ENCODE results near the gene CDH15. TPM values are rescaled to one million over a fixed set of nuclear protein-coding genes. Genes with fewer than 3 reads are reported as not detected.

Gene CDH15
- polyA plus RNA-seq, 1 donor from 2014 or later: not detected

- Histone ChIP-seq H3K9ac (ENCODE audit: low read length) (no peak overlapping the region), H3K27ac (ENCODE audit: low read length) (no peak overlapping the region), H2AFZ (ENCODE audit: low read depth, low read length) (no peak overlapping the region), H3K4me2 (ENCODE audit: low read length) (no peak overlapping the region), H3K36me3 (ENCODE audit: insufficient read depth, low read length) (peaks cover 3% of the 10 kb centered on the region), H3K79me2 (replicated peaks; ENCODE audit: insufficient read depth, low read length) (peaks cover 9% of the 10 kb centered on the region), H3K9me3 (ENCODE audit: low read length) (no peaks in the 10 kb centered on the region), H4K20me1 (ENCODE audit: insufficient read depth) (no peaks in the 10 kb centered on the region), H3K4me3 (ENCODE audit: low read length) (no peak overlapping the region), H3F3A (ENCODE audit: insufficient read depth, low read length, poor library complexity, severe bottlenecking) (peaks cover 4% of the 10 kb centered on the region), H3K9me2 (ENCODE audit: insufficient read depth, low read length) (no peaks in the 10 kb centered on the region), H3K27me3 (ENCODE audit: insufficient read depth, low read depth, low read length) (no peaks in the 10 kb centered on the region)
- TF ChIP-seq TAF1 (IDR thresholded peaks at IDR 0.05; ENCODE audit: low read depth) (no peak), POLR2AphosphoS5 (IDR thresholded peaks at IDR 0.05) (no peak), EZH2 (IDR thresholded peaks at IDR 0.05; ENCODE audit: borderline replicate concordance, insufficient read depth, low read length, poor library complexity, severe bottlenecking) (no peak), MXI1 (conservative IDR thresholded peaks at IDR 0.05; ENCODE audit: poor library complexity, severe bottlenecking) (no peak)
Observed at GRCh38 chr16:89219365-89219764, 47.8 kb downstream of the CDH15 start.

GRCh38 chr16:89221604-89222003, 50.1 kb downstream of the CDH15 start:
- H3K27me3 ChIP-seq (ENCODE audit: insufficient read depth, low read depth, low read length): no peaks in the 10 kb centered on the region
- no peaks in the 10 kb centered on the region for H3K9me3 ChIP-seq (ENCODE audit: low read length)
- no peak for TF ChIP-seq REST (IDR thresholded peaks at IDR 0.05; ENCODE audit: borderline replicate concordance)
- no peak for TF ChIP-seq MXI1 (conservative IDR thresholded peaks at IDR 0.05; ENCODE audit: poor library complexity, severe bottlenecking)
- no peak for TF ChIP-seq EZH2 (IDR thresholded peaks at IDR 0.05; ENCODE audit: borderline replicate concordance, insufficient read depth, low read length, poor library complexity, severe bottlenecking)
- no peak for TF ChIP-seq SMC3 (conservative IDR thresholded peaks at IDR 0.05; ENCODE audit: poor library complexity)
- TF ChIP-seq RAD21 (conservative IDR thresholded peaks at IDR 0.05): no peak
- no peak for TF ChIP-seq CTCF (IDR thresholded peaks at IDR 0.05; ENCODE audit: poor library complexity, severe bottlenecking)
- TF ChIP-seq POLR2AphosphoS5 (IDR thresholded peaks at IDR 0.05): no peak
- no peak for TF ChIP-seq TAF1 (IDR thresholded peaks at IDR 0.05; ENCODE audit: low read depth)
- H4K20me1 ChIP-seq (ENCODE audit: insufficient read depth): no peaks in the 10 kb centered on the region
- H3K4me3 ChIP-seq (ENCODE audit: low read length): no peak overlapping the region
- H3K9ac ChIP-seq (ENCODE audit: low read length): no peak overlapping the region
- peaks cover 4% of the 10 kb centered on the region for H3F3A ChIP-seq (ENCODE audit: insufficient read depth, low read length, poor library complexity, severe bottlenecking)
- peaks cover 9% of the 10 kb centered on the region for H3K79me2 ChIP-seq (replicated peaks; ENCODE audit: insufficient read depth, low read length)
- no peak overlapping the region for H3K4me2 ChIP-seq (ENCODE audit: low read length)
- H3K27ac ChIP-seq (ENCODE audit: low read length): no peak overlapping the region
- peaks cover 3% of the 10 kb centered on the region for H3K36me3 ChIP-seq (ENCODE audit: insufficient read depth, low read length)
- H3K9me2 ChIP-seq (ENCODE audit: insufficient read depth, low read length): no peaks in the 10 kb centered on the region
- no peak overlapping the region for H2AFZ ChIP-seq (ENCODE audit: low read depth, low read length)

- Histone ChIP-seq H3K27me3 (ENCODE audit: insufficient read depth, low read depth, low read length) (no peaks in the 10 kb centered on the region), H3K9me2 (ENCODE audit: insufficient read depth, low read length) (no peaks in the 10 kb centered on the region), H3K27ac (ENCODE audit: low read length) (no peak overlapping the region), H3K4me3 (ENCODE audit: low read length) (no peak overlapping the region), H3K9ac (ENCODE audit: low read length) (no peak overlapping the region), H2AFZ (ENCODE audit: low read depth, low read length) (no peak overlapping the region), H3F3A (ENCODE audit: insufficient read depth, low read length, poor library complexity, severe bottlenecking) (no peaks in the 10 kb centered on the region), H3K79me2 (replicated peaks; ENCODE audit: insufficient read depth, low read length) (peaks cover 8% of the 10 kb centered on the region), H3K9me3 (ENCODE audit: low read length) (no peaks in the 10 kb centered on the region), H4K20me1 (ENCODE audit: insufficient read depth) (no peaks in the 10 kb centered on the region), H3K36me3 (ENCODE audit: insufficient read depth, low read length) (peaks cover 10% of the 10 kb centered on the region), H3K4me2 (ENCODE audit: low read length) (no peak overlapping the region)
- TF ChIP-seq EP300 (conservative IDR thresholded peaks at IDR 0.05; ENCODE audit: poor library complexity, severe bottlenecking) (no peak), POLR2AphosphoS5 (IDR thresholded peaks at IDR 0.05) (no peak), MXI1 (conservative IDR thresholded peaks at IDR 0.05; ENCODE audit: poor library complexity, severe bottlenecking) (no peak), REST (IDR thresholded peaks at IDR 0.05; ENCODE audit: borderline replicate concordance) (no peak), EZH2 (IDR thresholded peaks at IDR 0.05; ENCODE audit: borderline replicate concordance, insufficient read depth, low read length, poor library complexity, severe bottlenecking) (no peak), TAF1 (IDR thresholded peaks at IDR 0.05; ENCODE audit: low read depth) (no peak), SMC3 (conservative IDR thresholded peaks at IDR 0.05; ENCODE audit: poor library complexity) (no peak), CTCF (IDR thresholded peaks at IDR 0.05; ENCODE audit: poor library complexity, severe bottlenecking) (no peak), RAD21 (conservative IDR thresholded peaks at IDR 0.05) (no peak)
Observed at GRCh38 chr16:89222931-89223330, 51.4 kb downstream of the CDH15 start.

All from neural cell (in vitro differentiated cells).